Measurements from ENCODE around the gene GRID1. TPM values are rescaled to one million over a fixed set of nuclear protein-coding genes. Genes with fewer than 3 reads are reported as not detected.

The GRID1 gene
- polyA plus RNA-seq, 1 experiment, result 0.49 TPM

DNA sequence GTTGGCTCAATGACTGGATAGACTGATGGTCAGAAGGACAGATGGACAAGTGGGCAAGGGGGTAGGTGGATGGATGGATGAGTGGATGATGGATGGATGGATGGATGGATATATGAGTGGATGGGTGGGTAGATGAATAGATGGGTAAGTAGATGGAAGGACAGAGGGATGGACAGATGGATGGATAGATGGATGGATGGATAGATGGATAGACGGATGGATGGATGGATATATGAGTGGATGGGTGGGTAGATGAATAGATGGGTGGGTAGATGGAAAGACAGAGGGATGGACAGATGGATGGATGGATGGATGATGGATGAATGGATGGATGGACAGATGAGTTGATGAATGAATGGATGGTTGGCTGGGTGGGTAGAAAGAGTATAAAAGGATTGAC lies 119.5 kb downstream of the GRID1 start:
- Histone ChIP-seq H3K36me3 (ENCODE audit: control insufficient read depth, insufficient read depth, low read length) (no peaks in the 10 kb centered on the region), H3K27me3 (ENCODE audit: control insufficient read depth, insufficient read depth, low read length) (no peaks in the 10 kb centered on the region), H3K4me3 (ENCODE audit: low read depth, low read length) (no peak overlapping the region)
- DNase-seq (ENCODE audit: low read depth), result no peak
- ChIA-PET POLR2A (no interaction called here), CTCF (no interaction called here)
- TF ChIP-seq, protein P1, sequence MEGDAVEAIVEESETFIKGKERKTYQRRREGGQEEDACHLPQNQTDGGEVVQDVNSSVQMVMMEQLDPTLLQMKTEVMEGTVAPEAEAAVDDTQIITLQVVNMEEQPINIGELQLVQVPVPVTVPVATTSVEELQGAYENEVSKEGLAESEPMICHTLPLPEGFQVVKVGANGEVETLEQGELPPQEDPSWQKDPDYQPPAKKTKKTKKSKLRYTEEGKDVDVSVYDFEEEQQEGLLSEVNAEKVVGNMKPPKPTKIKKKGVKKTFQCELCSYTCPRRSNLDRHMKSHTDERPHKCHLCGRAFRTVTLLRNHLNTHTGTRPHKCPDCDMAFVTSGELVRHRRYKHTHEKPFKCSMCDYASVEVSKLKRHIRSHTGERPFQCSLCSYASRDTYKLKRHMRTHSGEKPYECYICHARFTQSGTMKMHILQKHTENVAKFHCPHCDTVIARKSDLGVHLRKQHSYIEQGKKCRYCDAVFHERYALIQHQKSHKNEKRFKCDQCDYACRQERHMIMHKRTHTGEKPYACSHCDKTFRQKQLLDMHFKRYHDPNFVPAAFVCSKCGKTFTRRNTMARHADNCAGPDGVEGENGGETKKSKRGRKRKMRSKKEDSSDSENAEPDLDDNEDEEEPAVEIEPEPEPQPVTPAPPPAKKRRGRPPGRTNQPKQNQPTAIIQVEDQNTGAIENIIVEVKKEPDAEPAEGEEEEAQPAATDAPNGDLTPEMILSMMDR (IDR thresholded peaks at IDR 0.05; ENCODE audit: insufficient read depth, low read depth, low read length), result no peak

DNA sequence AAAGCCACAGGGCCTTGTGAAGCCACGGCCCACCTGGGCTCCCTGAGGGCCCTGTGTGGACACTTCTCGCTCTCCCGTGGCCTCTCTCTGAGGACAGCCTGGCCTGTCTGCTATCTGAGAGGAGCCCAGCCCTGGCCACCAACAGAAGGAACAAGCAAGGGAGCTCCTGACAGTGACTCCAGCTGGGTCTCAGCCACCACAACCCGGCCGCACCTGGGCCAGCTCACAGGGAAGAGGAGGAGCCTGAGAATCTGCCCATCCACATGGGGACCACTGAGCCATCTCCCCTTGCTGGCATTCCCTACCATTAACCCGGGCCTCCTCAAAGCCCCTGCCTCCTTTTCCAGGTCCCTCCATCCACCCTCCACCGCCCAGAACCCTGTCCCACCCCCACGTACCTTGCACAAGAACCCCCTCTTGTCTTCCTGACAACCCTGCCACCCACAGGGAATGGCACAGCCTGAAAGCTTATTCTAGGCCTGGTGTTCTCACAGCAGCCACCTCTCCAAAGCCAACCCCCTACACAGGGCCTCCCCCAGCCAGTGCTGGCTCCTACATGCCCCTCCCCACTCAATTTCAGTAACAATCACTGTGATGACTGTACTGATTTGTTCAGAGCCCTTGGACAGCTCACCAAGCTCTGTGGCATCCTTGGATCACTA lies 120.2 kb downstream of the GRID1 start:
- no peaks in the 10 kb centered on the region for H3K36me3 ChIP-seq (ENCODE audit: control insufficient read depth, insufficient read depth, low read length)
- TF ChIP-seq, protein P1 (IDR thresholded peaks at IDR 0.05; ENCODE audit: insufficient read depth, low read depth, low read length), result no peak
- DNase-seq (ENCODE audit: low read depth), result no peak
- POLR2A ChIA-PET, result interaction anchor here (0.6 kb wide), 1 partner anchor 527 kb away, joined by 11 read pairs; no protein-coding TSS in a partner anchor
- CTCF ChIA-PET, result no interaction called here
- no peaks in the 10 kb centered on the region for H3K27me3 ChIP-seq (ENCODE audit: control insufficient read depth, insufficient read depth, low read length)
- H3K4me3 ChIP-seq (ENCODE audit: low read depth, low read length), result no peak overlapping the region

DNA sequence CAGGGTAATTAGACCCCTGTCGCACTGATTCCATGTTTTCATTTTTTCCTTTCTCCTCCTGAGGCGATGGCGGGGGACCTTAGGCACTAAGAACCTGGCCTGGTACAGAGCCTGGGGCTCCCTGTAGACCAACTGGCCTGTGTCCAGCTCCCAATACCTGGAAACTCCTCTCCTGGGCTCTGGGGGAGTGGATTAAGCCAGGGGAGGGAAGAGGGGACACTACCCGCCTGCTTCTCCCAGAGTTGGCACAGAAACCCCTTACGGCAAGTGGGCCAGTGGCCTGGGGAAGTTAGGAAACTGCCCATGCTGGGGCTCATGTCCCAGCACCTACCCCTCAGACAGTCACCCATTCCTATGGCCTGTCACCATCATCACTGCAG lies 121.6 kb downstream of the GRID1 start:
- TF ChIP-seq, protein P1 (IDR thresholded peaks at IDR 0.05; ENCODE audit: insufficient read depth, low read depth, low read length), result no peak
- DNase-seq (ENCODE audit: low read depth), result no peak
- ChIA-PET POLR2A (no interaction called here), CTCF (no interaction called here)
- no peak overlapping the region for H3K4me3 ChIP-seq (ENCODE audit: low read depth, low read length)
- no peaks in the 10 kb centered on the region for H3K36me3 ChIP-seq (ENCODE audit: control insufficient read depth, insufficient read depth, low read length)
- no peaks in the 10 kb centered on the region for H3K27me3 ChIP-seq (ENCODE audit: control insufficient read depth, insufficient read depth, low read length)

DNA sequence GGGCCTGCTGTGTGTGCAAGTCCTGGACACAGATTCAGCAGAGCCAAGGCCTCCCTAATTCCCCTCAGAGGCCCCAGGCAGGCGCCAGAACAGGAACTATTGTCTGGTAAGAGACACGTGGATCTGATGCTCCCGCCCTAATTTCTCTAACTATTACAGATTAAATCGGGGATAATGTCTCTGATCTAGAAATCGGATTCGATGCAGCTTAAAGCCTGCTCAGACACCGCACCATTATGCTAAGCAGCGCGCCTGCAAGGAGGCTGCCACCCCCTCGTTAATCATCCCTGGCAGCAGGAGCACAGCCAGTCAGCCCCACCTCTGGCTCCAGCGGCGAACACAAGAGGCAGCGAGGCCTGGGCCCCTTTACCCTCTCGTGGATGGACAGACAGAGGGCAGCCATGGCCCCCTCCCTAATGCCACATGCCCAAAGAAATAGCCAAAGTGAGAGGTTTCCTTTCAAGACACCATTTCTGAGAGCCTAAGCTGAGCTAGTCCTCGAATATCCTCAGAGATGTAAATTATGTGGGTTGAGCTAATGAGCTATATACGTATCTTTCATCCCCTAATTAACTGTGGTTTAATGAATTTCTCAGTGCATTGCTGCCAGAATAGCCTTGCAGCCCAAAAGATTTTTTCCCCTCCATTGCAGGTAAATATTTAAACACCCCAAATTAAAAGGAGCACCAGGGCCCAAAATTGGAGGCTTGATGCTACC lies 122.1 kb downstream of the GRID1 start:
- H3K36me3 ChIP-seq (ENCODE audit: control insufficient read depth, insufficient read depth, low read length), result no peaks in the 10 kb centered on the region
- TF ChIP-seq, protein P1 (IDR thresholded peaks at IDR 0.05; ENCODE audit: insufficient read depth, low read depth, low read length), result no peak
- ChIA-PET CTCF (no interaction called here), POLR2A (no interaction called here)
- no peaks in the 10 kb centered on the region for H3K27me3 ChIP-seq (ENCODE audit: control insufficient read depth, insufficient read depth, low read length)
- no peak overlapping the region for H3K4me3 ChIP-seq (ENCODE audit: low read depth, low read length)
- DNase-seq (ENCODE audit: low read depth), result no peak

DNA sequence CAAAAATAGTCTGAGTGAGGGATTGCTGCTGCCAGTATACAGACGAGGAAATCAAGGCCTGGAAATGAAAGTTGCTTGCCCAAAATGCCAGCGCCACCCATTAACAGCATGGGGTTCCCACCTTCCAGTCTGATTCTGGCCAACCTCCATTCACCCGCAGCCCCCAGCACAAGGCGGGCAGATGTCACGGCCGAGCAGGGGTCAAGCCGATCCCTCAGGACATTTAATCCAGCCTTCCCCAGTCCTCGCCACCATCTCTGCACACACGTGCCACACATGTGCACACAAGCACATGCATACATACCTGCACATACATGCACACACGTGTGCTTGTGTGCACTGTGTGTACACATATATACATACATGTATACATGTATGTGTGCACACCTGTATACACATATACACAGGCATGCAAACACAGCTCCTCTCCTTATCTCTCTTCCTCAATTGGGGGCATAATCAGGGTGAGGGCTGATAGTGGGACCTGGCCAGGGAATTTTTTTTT lies 122.9 kb downstream of the GRID1 start:
- CTCF ChIA-PET, result no interaction called here
- Histone ChIP-seq H3K4me3 (ENCODE audit: low read depth, low read length) (no peak overlapping the region), H3K36me3 (ENCODE audit: control insufficient read depth, insufficient read depth, low read length) (no peaks in the 10 kb centered on the region), H3K27me3 (ENCODE audit: control insufficient read depth, insufficient read depth, low read length) (no peaks in the 10 kb centered on the region)
- POLR2A ChIA-PET, result no interaction called here
- no peak for DNase-seq (ENCODE audit: low read depth)
- TF ChIP-seq, protein P1 (IDR thresholded peaks at IDR 0.05; ENCODE audit: insufficient read depth, low read depth, low read length), result no peak
